ENCODE data around the gene RPL35A. TPM values are rescaled to one million over a fixed set of nuclear protein-coding genes. Genes with fewer than 3 reads are reported as not detected.

The RPL35A gene
- total RNA-seq, 1 donor from 2014 or later, result 403 TPM

DNA sequence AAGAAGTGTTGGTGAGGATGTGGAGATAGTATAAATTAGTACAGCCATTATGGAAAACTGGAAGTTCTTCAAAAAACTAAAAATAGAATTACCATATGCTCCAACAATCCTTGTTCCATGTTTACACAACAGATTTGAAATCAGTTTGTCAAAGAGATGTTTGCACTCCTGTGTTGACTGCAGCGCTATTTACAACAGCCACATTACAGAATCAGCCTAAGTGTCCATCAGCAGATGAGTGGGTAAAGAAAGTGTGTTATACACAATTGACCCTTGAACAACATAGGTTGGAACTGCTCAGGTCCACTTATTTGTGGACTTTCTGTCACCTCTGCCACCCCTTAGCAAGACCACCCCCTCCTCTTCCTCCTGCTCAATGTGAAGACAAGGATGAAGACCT, 44.7 kb downstream of the RPL35A start:
- no peak for DNase-seq (ENCODE audit: extremely low read depth, low read depth, low spot score)

DNA sequence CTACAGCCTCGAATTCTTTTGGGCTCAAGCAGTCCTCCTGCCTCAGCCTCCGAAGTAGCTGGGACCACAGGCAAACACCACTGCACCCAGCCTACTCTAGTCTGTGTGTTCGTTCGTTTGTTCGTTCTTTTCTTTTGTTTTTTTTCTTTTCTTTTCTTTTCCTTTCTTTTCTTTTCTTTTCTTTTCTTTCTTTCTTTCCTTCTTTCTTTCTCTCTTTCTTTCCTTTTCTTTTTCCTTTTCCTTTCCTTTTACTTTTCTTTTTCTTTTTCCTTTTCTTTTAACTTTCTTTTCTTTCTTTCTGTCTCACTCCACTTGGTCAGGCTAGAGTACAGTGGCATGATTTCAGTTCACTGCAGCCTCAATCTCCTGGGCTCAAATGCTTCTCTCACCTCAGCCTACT, 46.9 kb downstream of the RPL35A start:
- no peak for DNase-seq (ENCODE audit: extremely low read depth, low read depth, low spot score)

- no peak for DNase-seq (ENCODE audit: extremely low read depth, low read depth, low spot score)
Measured at GRCh38 chr3:197997936-197998335, 47.9 kb downstream of the RPL35A start.

Other genes with a start within 250 kb of the RPL35A start
- gene RUBCN, start 213.3 kb upstream of the RPL35A start, total RNA-seq, result 34.9 and 53.6 TPM in 2 replicates
- 47.3 and 57.8 TPM in 2 replicates for gene FYTTD1, start 200.3 kb upstream of the RPL35A start, total RNA-seq
- gene LRCH3, start 158.9 kb upstream of the RPL35A start, total RNA-seq, result 27.0 and 47.8 TPM in 2 replicates
- gene LMLN, start 10.0 kb downstream of the RPL35A start, total RNA-seq, result 6.9 and 7.4 TPM in 2 replicates

Measured in glomerular endothelial cell (primary cell).